Measurements from ENCODE around the gene RAMP1.

Gene RAMP1

GRCh38 chr2:237870754-237871651 is 11.6 kb downstream of the RAMP1 start:
- no peak overlapping the region for H3K27ac ChIP-seq (ENCODE audit: low read depth, low read length)
- H3K9ac ChIP-seq (ENCODE audit: low read length): no peak overlapping the region
- H3K27me3 ChIP-seq (ENCODE audit: low read length): no peaks in the 10 kb centered on the region
- no peak overlapping the region for H2AFZ ChIP-seq (ENCODE audit: low read depth, low read length, severe bottlenecking)
- H4K20me1 ChIP-seq (ENCODE audit: low read depth, low read length): no peaks in the 10 kb centered on the region
- H3K4me2 ChIP-seq (ENCODE audit: low read depth, low read length, poor library complexity, severe bottlenecking): no peak overlapping the region
- no peak overlapping the region for H3K4me3 ChIP-seq (ENCODE audit: insufficient read depth, low read length, poor library complexity, severe bottlenecking)
- no peaks in the 10 kb centered on the region for H3K9me3 ChIP-seq (ENCODE audit: insufficient read depth, low read length)
- H3F3A ChIP-seq (ENCODE audit: insufficient read depth): no peaks in the 10 kb centered on the region
- TF ChIP-seq, protein P1, sequence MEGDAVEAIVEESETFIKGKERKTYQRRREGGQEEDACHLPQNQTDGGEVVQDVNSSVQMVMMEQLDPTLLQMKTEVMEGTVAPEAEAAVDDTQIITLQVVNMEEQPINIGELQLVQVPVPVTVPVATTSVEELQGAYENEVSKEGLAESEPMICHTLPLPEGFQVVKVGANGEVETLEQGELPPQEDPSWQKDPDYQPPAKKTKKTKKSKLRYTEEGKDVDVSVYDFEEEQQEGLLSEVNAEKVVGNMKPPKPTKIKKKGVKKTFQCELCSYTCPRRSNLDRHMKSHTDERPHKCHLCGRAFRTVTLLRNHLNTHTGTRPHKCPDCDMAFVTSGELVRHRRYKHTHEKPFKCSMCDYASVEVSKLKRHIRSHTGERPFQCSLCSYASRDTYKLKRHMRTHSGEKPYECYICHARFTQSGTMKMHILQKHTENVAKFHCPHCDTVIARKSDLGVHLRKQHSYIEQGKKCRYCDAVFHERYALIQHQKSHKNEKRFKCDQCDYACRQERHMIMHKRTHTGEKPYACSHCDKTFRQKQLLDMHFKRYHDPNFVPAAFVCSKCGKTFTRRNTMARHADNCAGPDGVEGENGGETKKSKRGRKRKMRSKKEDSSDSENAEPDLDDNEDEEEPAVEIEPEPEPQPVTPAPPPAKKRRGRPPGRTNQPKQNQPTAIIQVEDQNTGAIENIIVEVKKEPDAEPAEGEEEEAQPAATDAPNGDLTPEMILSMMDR (IDR thresholded peaks at IDR 0.05; ENCODE audit: insufficient read depth, low read length, poor library complexity, severe bottlenecking): no peak
- no peak for TF ChIP-seq EZH2phosphoT487 (conservative IDR thresholded peaks at IDR 0.05; ENCODE audit: low read length)
- H3K9me2 ChIP-seq (replicated peaks; ENCODE audit: insufficient read depth, low read length): no peaks in the 10 kb centered on the region
- H3K36me3 ChIP-seq (ENCODE audit: low read length): no peaks in the 10 kb centered on the region
- no peaks in the 10 kb centered on the region for H3K79me2 ChIP-seq (ENCODE audit: insufficient read depth, low read length)

GRCh38 chr2:237872178-237872887 is 12.9 kb downstream of the RAMP1 start:
- H3K27ac ChIP-seq (ENCODE audit: low read depth, low read length): no peak overlapping the region
- H3K27me3 ChIP-seq (ENCODE audit: low read length): no peaks in the 10 kb centered on the region

DNA sequence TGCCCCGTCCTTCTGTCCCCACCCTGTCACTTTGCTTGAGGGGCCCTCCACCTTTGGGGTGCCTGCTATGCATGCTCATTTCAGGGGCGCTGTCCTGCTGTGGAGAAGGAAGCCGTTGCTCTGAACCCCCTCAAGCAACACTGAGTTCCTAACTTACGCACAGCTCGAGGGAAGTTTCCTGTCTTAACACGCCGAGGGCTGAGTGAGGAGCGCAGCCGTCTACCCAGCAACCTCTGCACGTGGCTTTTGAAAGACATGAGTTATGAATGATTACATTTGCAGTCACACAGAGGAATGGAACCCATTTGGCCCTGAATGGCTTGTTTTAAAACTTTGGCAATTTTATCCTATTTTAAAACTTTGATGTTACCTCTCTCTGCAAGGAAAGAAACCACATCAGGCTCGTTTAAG is 14.0 kb downstream of the RAMP1 start:
- Histone ChIP-seq H3K27ac (ENCODE audit: low read depth, low read length) (no peak overlapping the region), H2AFZ (ENCODE audit: low read depth, low read length, severe bottlenecking) (no peak overlapping the region), H3K9me2 (replicated peaks; ENCODE audit: insufficient read depth, low read length) (no peaks in the 10 kb centered on the region), H3K4me3 (ENCODE audit: insufficient read depth, low read length, poor library complexity, severe bottlenecking) (no peak overlapping the region), H3K27me3 (ENCODE audit: low read length) (no peaks in the 10 kb centered on the region), H3F3A (ENCODE audit: insufficient read depth) (no peaks in the 10 kb centered on the region), H4K20me1 (ENCODE audit: low read depth, low read length) (no peaks in the 10 kb centered on the region), H3K9me3 (ENCODE audit: insufficient read depth, low read length) (no peaks in the 10 kb centered on the region), H3K79me2 (ENCODE audit: insufficient read depth, low read length) (no peaks in the 10 kb centered on the region), H3K36me3 (ENCODE audit: low read length) (no peaks in the 10 kb centered on the region), H3K9ac (ENCODE audit: low read length) (no peak overlapping the region), H3K4me2 (ENCODE audit: low read depth, low read length, poor library complexity, severe bottlenecking) (no peak overlapping the region)
- TF ChIP-seq EZH2phosphoT487 (conservative IDR thresholded peaks at IDR 0.05; ENCODE audit: low read length): no peak
- TF ChIP-seq, protein P1 (IDR thresholded peaks at IDR 0.05; ENCODE audit: insufficient read depth, low read length, poor library complexity, severe bottlenecking): no peak

More at GRCh38 chr2:237872178-237872887, 12.9 kb downstream of the RAMP1 start:
- no peak overlapping the region for H3K4me2 ChIP-seq (ENCODE audit: low read depth, low read length, poor library complexity, severe bottlenecking)
- TF ChIP-seq, protein P1 (IDR thresholded peaks at IDR 0.05; ENCODE audit: insufficient read depth, low read length, poor library complexity, severe bottlenecking): no peak
- no peak for TF ChIP-seq EZH2phosphoT487 (conservative IDR thresholded peaks at IDR 0.05; ENCODE audit: low read length)
- H3K9me2 ChIP-seq (replicated peaks; ENCODE audit: insufficient read depth, low read length): no peaks in the 10 kb centered on the region
- H3K4me3 ChIP-seq (ENCODE audit: insufficient read depth, low read length, poor library complexity, severe bottlenecking): no peak overlapping the region
- H2AFZ ChIP-seq (ENCODE audit: low read depth, low read length, severe bottlenecking): no peak overlapping the region
- no peaks in the 10 kb centered on the region for H3K79me2 ChIP-seq (ENCODE audit: insufficient read depth, low read length)
- H3F3A ChIP-seq (ENCODE audit: insufficient read depth): no peaks in the 10 kb centered on the region
- no peaks in the 10 kb centered on the region for H4K20me1 ChIP-seq (ENCODE audit: low read depth, low read length)
- H3K9me3 ChIP-seq (ENCODE audit: insufficient read depth, low read length): no peaks in the 10 kb centered on the region
- H3K36me3 ChIP-seq (ENCODE audit: low read length): no peaks in the 10 kb centered on the region
- H3K9ac ChIP-seq (ENCODE audit: low read length): no peak overlapping the region

Data from SU-DHL-6 (cell line).